ENCODE measurements around the gene HAUS8. TPM values are rescaled to one million over a fixed set of nuclear protein-coding genes. Genes with fewer than 3 reads are reported as not detected.
"Not testable (repeated sequence)": the region's sequence is repeated elsewhere in the genome, so short reads cannot be mapped to it uniquely, and the experiment has no call there.

Gene HAUS8
- total RNA-seq, 1 donor from 2014 or later, result 9.1 TPM

DNA sequence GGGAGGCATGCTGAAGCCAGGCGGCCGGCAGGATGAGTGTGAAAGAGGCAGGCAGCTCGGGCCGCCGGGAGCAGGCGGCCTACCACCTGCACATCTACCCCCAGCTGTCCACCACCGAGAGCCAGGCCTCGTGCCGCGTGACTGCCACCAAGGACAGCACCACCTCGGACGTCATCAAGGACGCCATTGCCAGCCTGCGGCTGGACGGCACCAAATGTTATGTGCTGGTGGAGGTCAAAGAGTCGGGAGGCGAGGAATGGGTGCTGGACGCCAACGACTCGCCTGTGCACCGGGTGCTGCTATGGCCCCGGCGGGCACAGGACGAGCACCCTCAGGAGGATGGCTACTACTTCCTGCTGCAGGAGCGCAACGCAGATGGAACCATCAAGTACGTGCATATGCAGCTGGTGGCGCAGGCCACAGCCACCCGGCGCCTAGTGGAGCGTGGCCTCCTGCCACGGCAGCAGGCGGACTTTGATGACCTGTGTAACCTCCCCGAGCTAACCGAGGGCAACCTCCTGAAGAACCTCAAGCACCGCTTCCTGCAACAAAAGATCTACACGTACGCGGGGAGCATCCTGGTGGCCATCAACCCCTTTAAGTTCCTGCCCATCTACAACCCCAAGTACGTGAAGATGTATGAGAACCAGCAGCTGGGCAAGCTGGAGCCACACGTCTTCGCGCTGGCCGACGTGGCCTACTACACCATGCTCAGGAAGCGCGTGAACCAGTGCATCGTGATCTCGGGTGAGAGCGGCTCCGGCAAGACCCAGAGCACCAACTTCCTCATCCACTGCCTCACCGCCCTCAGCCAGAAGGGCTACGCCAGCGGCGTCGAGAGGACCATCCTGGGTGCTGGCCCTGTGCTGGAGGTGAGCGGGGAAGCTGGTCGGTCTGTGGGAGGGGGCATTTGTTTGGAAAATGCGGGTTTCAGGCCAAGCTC is 26.7 kb upstream of the HAUS8 start:
- Histone ChIP-seq H3K4me1 (peaks cover 29% of the 10 kb centered on the region), H3K4me3 (no peak overlapping the region), H3K27ac (no peak overlapping the region), H3K9me3 (no peaks in the 10 kb centered on the region), H3K36me3 (peaks cover 39% of the 10 kb centered on the region), H3K27me3 (ENCODE audit: low read depth) (no peaks in the 10 kb centered on the region)
- TF ChIP-seq, protein P1, sequence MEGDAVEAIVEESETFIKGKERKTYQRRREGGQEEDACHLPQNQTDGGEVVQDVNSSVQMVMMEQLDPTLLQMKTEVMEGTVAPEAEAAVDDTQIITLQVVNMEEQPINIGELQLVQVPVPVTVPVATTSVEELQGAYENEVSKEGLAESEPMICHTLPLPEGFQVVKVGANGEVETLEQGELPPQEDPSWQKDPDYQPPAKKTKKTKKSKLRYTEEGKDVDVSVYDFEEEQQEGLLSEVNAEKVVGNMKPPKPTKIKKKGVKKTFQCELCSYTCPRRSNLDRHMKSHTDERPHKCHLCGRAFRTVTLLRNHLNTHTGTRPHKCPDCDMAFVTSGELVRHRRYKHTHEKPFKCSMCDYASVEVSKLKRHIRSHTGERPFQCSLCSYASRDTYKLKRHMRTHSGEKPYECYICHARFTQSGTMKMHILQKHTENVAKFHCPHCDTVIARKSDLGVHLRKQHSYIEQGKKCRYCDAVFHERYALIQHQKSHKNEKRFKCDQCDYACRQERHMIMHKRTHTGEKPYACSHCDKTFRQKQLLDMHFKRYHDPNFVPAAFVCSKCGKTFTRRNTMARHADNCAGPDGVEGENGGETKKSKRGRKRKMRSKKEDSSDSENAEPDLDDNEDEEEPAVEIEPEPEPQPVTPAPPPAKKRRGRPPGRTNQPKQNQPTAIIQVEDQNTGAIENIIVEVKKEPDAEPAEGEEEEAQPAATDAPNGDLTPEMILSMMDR (IDR thresholded peaks at IDR 0.05), result no peak
- no peak for ATAC-seq
- intact Hi-C loops (cut with DNase I), result no loop called here
- no peak for DNase-seq

GRCh38 chr19:17098326-17098725 is 23.1 kb upstream of the HAUS8 start:
- DNase-seq (no peak), ATAC-seq (no peak)
- Histone ChIP-seq H3K4me3 (no peak overlapping the region), H3K9me3 (no peaks in the 10 kb centered on the region), H3K4me1 (peaks cover 40% of the 10 kb centered on the region), H3K36me3 (peaks cover 21% of the 10 kb centered on the region), H3K27me3 (ENCODE audit: low read depth) (no peaks in the 10 kb centered on the region), H3K27ac (no peak overlapping the region)
- TF ChIP-seq, protein P1 (IDR thresholded peaks at IDR 0.05), result no peak
- intact Hi-C loops (cut with DNase I), result no loop called here

GRCh38 chr19:17097593-17098126 is 22.4 kb upstream of the HAUS8 start:
- ATAC-seq, result peak; percentile 51 to 68
- H3K4me1 ChIP-seq, result peaks cover 41% of the 10 kb centered on the region

GRCh38 chr19:17095141-17095919 is 20.1 kb upstream of the HAUS8 start:
- no peak overlapping the region for H3K4me3 ChIP-seq
- no peaks in the 10 kb centered on the region for H3K27me3 ChIP-seq (ENCODE audit: low read depth)
- H3K4me1 ChIP-seq, result peaks cover 65% of the 10 kb centered on the region
- TF ChIP-seq, protein P1 (IDR thresholded peaks at IDR 0.05), result no peak
- H3K9me3 ChIP-seq, result no peaks in the 10 kb centered on the region
- H3K36me3 ChIP-seq, result peaks cover 3% of the 10 kb centered on the region
- ATAC-seq (peak in 1 of 2 donors; percentile 26), DNase-seq (no peak)
- peak overlapping the region; percentile 71 for H3K27ac ChIP-seq
- intact Hi-C loops (cut with DNase I), result no loop called here

More at GRCh38 chr19:17097593-17098126, 22.4 kb upstream of the HAUS8 start:
- no peak for DNase-seq
- Histone ChIP-seq H3K4me3 (no peak overlapping the region), H3K27ac (no peak overlapping the region), H3K9me3 (no peaks in the 10 kb centered on the region), H3K27me3 (ENCODE audit: low read depth) (no peaks in the 10 kb centered on the region), H3K36me3 (peaks cover 15% of the 10 kb centered on the region)
- TF ChIP-seq, protein P1 (IDR thresholded peaks at IDR 0.05), result no peak
- intact Hi-C loops (cut with DNase I), result no loop called here

DNA sequence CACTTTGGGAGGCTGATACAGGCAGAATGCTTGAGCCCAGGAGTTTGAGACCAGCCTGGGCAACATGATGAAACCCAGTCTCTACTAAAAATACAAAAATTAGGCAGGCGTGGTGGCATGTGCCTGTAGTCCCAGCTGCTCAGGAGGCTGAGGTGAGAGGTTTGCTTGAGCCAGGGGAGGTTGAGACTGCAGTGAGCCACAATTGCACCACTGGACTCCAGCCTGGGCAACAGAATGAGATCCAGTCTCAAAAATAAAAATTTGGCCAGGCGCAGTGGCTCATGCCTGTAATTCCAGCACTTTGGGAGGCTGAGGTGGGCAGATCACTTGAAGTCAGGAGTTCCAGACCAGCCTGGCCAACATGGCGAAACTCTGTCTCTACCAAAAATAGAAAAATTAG is 19.4 kb upstream of the HAUS8 start:
- H3K36me3 ChIP-seq; H3K9me3 ChIP-seq; intact Hi-C loops (cut with DNase I); H3K4me3 ChIP-seq; DNase-seq; H3K27me3 ChIP-seq (ENCODE audit: low read depth); ATAC-seq: not testable (repeated sequence)
- Histone ChIP-seq H3K27ac (peak overlapping the region; percentile 71), H3K4me1 (peaks cover 71% of the 10 kb centered on the region)

Measured in lower lobe of right lung (tissue), 2 donors.